Measurements from ENCODE around the gene SMIM26. TPM values are rescaled to one million over a fixed set of nuclear protein-coding genes. Genes with fewer than 3 reads are reported as not detected.
A peak's percentile ranks its signal among the peaks of the same experiment; 100 is the strongest.
"Not testable (repeated sequence)": the region's sequence is repeated elsewhere in the genome, so short reads cannot be mapped to it uniquely, and the experiment has no call there.

Gene SMIM26
- 99.3 TPM for total RNA-seq
- polyA plus RNA-seq, result 188 TPM
- long read RNA-seq, donor 1, transcript SMIM26-202 (2 exons, 575 nt), result major isoform, 6 of 9 reads
- long read RNA-seq, donor 1, partial matches to known transcripts, result 0 of 9 reads
- long read RNA-seq, donor 1, other reads (novel, unspliced or antisense), result 0 of 9 reads
- long read RNA-seq, donor 2, transcript SMIM26-202 (2 exons, 575 nt), result major isoform, 71 of 107 reads
- long read RNA-seq, donor 2, transcript SMIM26-201 (2 exons, 505 nt), result minor isoform, 35 of 107 reads
- long read RNA-seq, donor 2, partial matches to known transcripts, result 0 of 107 reads
- long read RNA-seq, donor 2, other reads (novel, unspliced or antisense), result 0 of 107 reads
- long read RNA-seq, donor 3, transcript SMIM26-202 (2 exons, 575 nt), result major isoform, 102 of 148 reads
- long read RNA-seq, donor 3, transcript SMIM26-201 (2 exons, 505 nt), result minor isoform, 46 of 148 reads
- long read RNA-seq, donor 3, partial matches to known transcripts, result 0 of 148 reads
- long read RNA-seq, donor 3, other reads (novel, unspliced or antisense), result 0 of 148 reads
- long read RNA-seq, donor 4, transcript SMIM26-201 (2 exons, 505 nt), result minor isoform, 14 of 54 reads
- long read RNA-seq, donor 4, transcript SMIM26-202 (2 exons, 575 nt), result major isoform, 35 of 54 reads
- long read RNA-seq, donor 4, partial matches to known transcripts, result 5 of 54 reads
- long read RNA-seq, donor 4, other reads (novel, unspliced or antisense), result 0 of 54 reads
- long read RNA-seq, donor 5, transcript SMIM26-202 (2 exons, 575 nt), result major isoform, 135 of 188 reads
- long read RNA-seq, donor 5, transcript SMIM26-201 (2 exons, 505 nt), result minor isoform, 53 of 188 reads
- long read RNA-seq, donor 5, partial matches to known transcripts, result 0 of 188 reads
- long read RNA-seq, donor 5, other reads (novel, unspliced or antisense), result 0 of 188 reads
- long read RNA-seq, donor 6, transcript SMIM26-202 (2 exons, 575 nt), result major isoform, 37 of 56 reads
- long read RNA-seq, donor 6, transcript SMIM26-201 (2 exons, 505 nt), result minor isoform, 13 of 56 reads
- long read RNA-seq, donor 6, partial matches to known transcripts, result 6 of 56 reads
- long read RNA-seq, donor 6, other reads (novel, unspliced or antisense), result 0 of 56 reads
- long read RNA-seq, donor 7, transcript SMIM26-201 (2 exons, 505 nt), result minor isoform, 14 of 86 reads
- long read RNA-seq, donor 7, transcript SMIM26-202 (2 exons, 575 nt), result major isoform, 72 of 86 reads
- long read RNA-seq, donor 7, partial matches to known transcripts, result 0 of 86 reads
- long read RNA-seq, donor 7, other reads (novel, unspliced or antisense), result 0 of 86 reads
- long read RNA-seq, donor 8, transcript SMIM26-202 (2 exons, 575 nt), result major isoform, 22 of 31 reads
- long read RNA-seq, donor 8, transcript SMIM26-201 (2 exons, 505 nt), result minor isoform, 9 of 31 reads
- long read RNA-seq, donor 8, partial matches to known transcripts, result 0 of 31 reads
- long read RNA-seq, donor 8, other reads (novel, unspliced or antisense), result 0 of 31 reads
- long read RNA-seq, donor 9, transcript SMIM26-201 (2 exons, 505 nt), result minor isoform, 11 of 62 reads
- long read RNA-seq, donor 9, transcript SMIM26-202 (2 exons, 575 nt), result major isoform, 51 of 62 reads
- long read RNA-seq, donor 9, partial matches to known transcripts, result 0 of 62 reads
- long read RNA-seq, donor 9, other reads (novel, unspliced or antisense), result 0 of 62 reads
- long read RNA-seq, donor 10, transcript SMIM26-202 (2 exons, 575 nt), result major isoform, 43 of 59 reads
- long read RNA-seq, donor 10, transcript SMIM26-201 (2 exons, 505 nt), result minor isoform, 16 of 59 reads
- long read RNA-seq, donor 10, partial matches to known transcripts, result 0 of 59 reads
- long read RNA-seq, donor 10, other reads (novel, unspliced or antisense), result 0 of 59 reads

GRCh38 chr20:18566892-18567738 lies at the start of gene SMIM26:
Gene SMIM26, plus strand, starts transcription at chr20:18567432. Its CDS starts 47 bp downstream, at chr20:18567479.
- peaks cover 0 to 1% of the 10 kb centered on the region in 2 donors for H3K9me3 ChIP-seq (ENCODE audit: control insufficient read depth in 2 of 2, insufficient read depth in 1 of 2, low read length in 1 of 2)
- peaks cover 4 to 9% of the 10 kb centered on the region in 2 donors for H3K4me1 ChIP-seq (ENCODE audit: control insufficient read depth in 2 of 2, insufficient read depth in 2 of 2, low read length in 2 of 2)
- peak within 1 kb of the TSS; percentile 84 to 89 for H3K4me3 ChIP-seq (ENCODE audit: low read length in 2 of 2)
- peak; percentile 82 to 97 (median 88) for DNase-seq (ENCODE audit: low read depth in 6 of 9, low spot score in 9 of 9)
- H3K27ac ChIP-seq (ENCODE audit: low read depth in 1 of 2, low read length in 1 of 2), result peak within 1 kb of the TSS; percentile 81 to 92
- no peaks in the 10 kb centered on the region for H3K27me3 ChIP-seq (ENCODE audit: control insufficient read depth in 2 of 2, insufficient read depth in 1 of 2, low read length in 1 of 2)
- WGBS, result under 1% methylated on average over 51 of the region's 51 CpGs
- H3K36me3 ChIP-seq (ENCODE audit: control insufficient read depth in 2 of 2, insufficient read depth in 2 of 2, low read length in 1 of 2), result peaks cover 8 to 10% of the 10 kb centered on the region in 2 donors

GRCh38 chr20:18522066-18522465 lies 45.2 kb upstream of the SMIM26 start:
- 98% methylated on average over 9 of the region's 9 CpGs for WGBS
- not testable (repeated sequence) for DNase-seq (ENCODE audit: low read depth in 6 of 9, low spot score in 9 of 9); H3K9me3 ChIP-seq (ENCODE audit: control insufficient read depth in 2 of 2, insufficient read depth in 1 of 2, low read length in 1 of 2); H3K27ac ChIP-seq (ENCODE audit: low read depth in 1 of 2, low read length in 1 of 2); H3K27me3 ChIP-seq (ENCODE audit: control insufficient read depth in 2 of 2, insufficient read depth in 1 of 2, low read length in 1 of 2); H3K4me1 ChIP-seq (ENCODE audit: control insufficient read depth in 2 of 2, insufficient read depth in 2 of 2, low read length in 2 of 2); H3K4me3 ChIP-seq (ENCODE audit: low read length in 2 of 2)
- peaks cover 25 to 37% of the 10 kb centered on the region in 2 donors for H3K36me3 ChIP-seq (ENCODE audit: control insufficient read depth in 2 of 2, insufficient read depth in 2 of 2, low read length in 1 of 2)

GRCh38 chr20:18523066-18523465 lies 44.2 kb upstream of the SMIM26 start:
- no peaks in the 10 kb centered on the region for H3K27me3 ChIP-seq (ENCODE audit: control insufficient read depth in 2 of 2, insufficient read depth in 1 of 2, low read length in 1 of 2)
- H3K4me1 ChIP-seq (ENCODE audit: control insufficient read depth in 2 of 2, insufficient read depth in 2 of 2, low read length in 2 of 2), result no peaks in the 10 kb centered on the region
- H3K4me3 ChIP-seq (ENCODE audit: low read length in 2 of 2), result no peak overlapping the region
- DNase-seq (ENCODE audit: low read depth in 6 of 9, low spot score in 9 of 9), result no peak
- H3K36me3 ChIP-seq (ENCODE audit: control insufficient read depth in 2 of 2, insufficient read depth in 2 of 2, low read length in 1 of 2), result peaks cover 34 to 43% of the 10 kb centered on the region in 2 donors
- no peak overlapping the region for H3K27ac ChIP-seq (ENCODE audit: low read depth in 1 of 2, low read length in 1 of 2)
- 100% methylated on average over 2 of the region's 2 CpGs for WGBS
- H3K9me3 ChIP-seq (ENCODE audit: control insufficient read depth in 2 of 2, insufficient read depth in 1 of 2, low read length in 1 of 2), result no peaks in the 10 kb centered on the region

- Histone ChIP-seq H3K27me3 (ENCODE audit: control insufficient read depth in 2 of 2, insufficient read depth in 1 of 2, low read length in 1 of 2) (no peaks in the 10 kb centered on the region), H3K27ac (ENCODE audit: low read depth in 1 of 2, low read length in 1 of 2) (no peak overlapping the region), H3K4me3 (ENCODE audit: low read length in 2 of 2) (no peak overlapping the region), H3K9me3 (ENCODE audit: control insufficient read depth in 2 of 2, insufficient read depth in 1 of 2, low read length in 1 of 2) (no peaks in the 10 kb centered on the region), H3K36me3 (ENCODE audit: control insufficient read depth in 2 of 2, insufficient read depth in 2 of 2, low read length in 1 of 2) (peaks cover 48 to 59% of the 10 kb centered on the region in 2 donors), H3K4me1 (ENCODE audit: control insufficient read depth in 2 of 2, insufficient read depth in 2 of 2, low read length in 2 of 2) (no peaks in the 10 kb centered on the region)
- no peak for DNase-seq (ENCODE audit: low read depth in 6 of 9, low spot score in 9 of 9)
- 100% methylated on average over 1 of the region's 1 CpG for WGBS
Measured at GRCh38 chr20:18524646-18525045, 42.6 kb upstream of the SMIM26 start.

GRCh38 chr20:18526761-18527160 lies 40.5 kb upstream of the SMIM26 start:
- not testable (repeated sequence) for H3K9me3 ChIP-seq (ENCODE audit: control insufficient read depth in 2 of 2, insufficient read depth in 1 of 2, low read length in 1 of 2); DNase-seq (ENCODE audit: low read depth in 6 of 9, low spot score in 9 of 9); H3K4me3 ChIP-seq (ENCODE audit: low read length in 2 of 2); H3K4me1 ChIP-seq (ENCODE audit: control insufficient read depth in 2 of 2, insufficient read depth in 2 of 2, low read length in 2 of 2); H3K27ac ChIP-seq (ENCODE audit: low read depth in 1 of 2, low read length in 1 of 2); H3K27me3 ChIP-seq (ENCODE audit: control insufficient read depth in 2 of 2, insufficient read depth in 1 of 2, low read length in 1 of 2)
- WGBS, result 88% methylated on average over 14 of the region's 14 CpGs
- H3K36me3 ChIP-seq (ENCODE audit: control insufficient read depth in 2 of 2, insufficient read depth in 2 of 2, low read length in 1 of 2), result peaks cover 57 to 62% of the 10 kb centered on the region in 2 donors

- 98% methylated on average over 2 of the region's 2 CpGs for WGBS
- no peak for DNase-seq (ENCODE audit: low read depth in 6 of 9, low spot score in 9 of 9)
- Histone ChIP-seq H3K36me3 (ENCODE audit: control insufficient read depth in 2 of 2, insufficient read depth in 2 of 2, low read length in 1 of 2) (peaks cover 60 to 63% of the 10 kb centered on the region in 2 donors), H3K9me3 (ENCODE audit: control insufficient read depth in 2 of 2, insufficient read depth in 1 of 2, low read length in 1 of 2) (no peaks in the 10 kb centered on the region), H3K4me1 (ENCODE audit: control insufficient read depth in 2 of 2, insufficient read depth in 2 of 2, low read length in 2 of 2) (no peaks in the 10 kb centered on the region), H3K27me3 (ENCODE audit: control insufficient read depth in 2 of 2, insufficient read depth in 1 of 2, low read length in 1 of 2) (no peaks in the 10 kb centered on the region), H3K4me3 (ENCODE audit: low read length in 2 of 2) (no peak overlapping the region), H3K27ac (ENCODE audit: low read depth in 1 of 2, low read length in 1 of 2) (no peak overlapping the region)
Measured at GRCh38 chr20:18527339-18527738, 39.9 kb upstream of the SMIM26 start.

- WGBS, result 97% methylated on average over 2 of the region's 2 CpGs
- DNase-seq (ENCODE audit: low read depth in 6 of 9, low spot score in 9 of 9), result no peak
- Histone ChIP-seq H3K27ac (ENCODE audit: low read depth in 1 of 2, low read length in 1 of 2) (no peak overlapping the region), H3K9me3 (ENCODE audit: control insufficient read depth in 2 of 2, insufficient read depth in 1 of 2, low read length in 1 of 2) (no peaks in the 10 kb centered on the region), H3K4me3 (ENCODE audit: low read length in 2 of 2) (no peak overlapping the region), H3K4me1 (ENCODE audit: control insufficient read depth in 2 of 2, insufficient read depth in 2 of 2, low read length in 2 of 2) (no peaks in the 10 kb centered on the region), H3K36me3 (ENCODE audit: control insufficient read depth in 2 of 2, insufficient read depth in 2 of 2, low read length in 1 of 2) (peaks cover 65 to 66% of the 10 kb centered on the region in 2 donors), H3K27me3 (ENCODE audit: control insufficient read depth in 2 of 2, insufficient read depth in 1 of 2, low read length in 1 of 2) (no peaks in the 10 kb centered on the region)
Measured at GRCh38 chr20:18527836-18528235, 39.4 kb upstream of the SMIM26 start.

Data from thymus (tissue), 14 donors.